ENCODE data around the gene GRM4.
"Not testable (repeated sequence)": the region's sequence is repeated elsewhere in the genome, so short reads cannot be mapped to it uniquely, and the experiment has no call there.

Gene GRM4

GRCh38 chr6:34050691-34051090 is 95.2 kb downstream of the GRM4 start:
- DNase-seq (ENCODE audit: insufficient read length, low spot score) = no peak
- no peak for FAIRE-seq

- FAIRE-seq (peak; percentile 4), DNase-seq (ENCODE audit: insufficient read length, low spot score) (no peak)
Measured at GRCh38 chr6:34049395-34050342, 96.2 kb downstream of the GRM4 start.

- FAIRE-seq = no peak
- DNase-seq (ENCODE audit: insufficient read length, low spot score) = no peak
Measured at GRCh38 chr6:34047913-34048867, 97.7 kb downstream of the GRM4 start.

GRCh38 chr6:34046617-34047016 is 99.3 kb downstream of the GRM4 start:
- peak; percentile 31 for FAIRE-seq
- DNase-seq (ENCODE audit: insufficient read length, low spot score) = no peak

GRCh38 chr6:34045771-34046170 is 100.1 kb downstream of the GRM4 start:
- FAIRE-seq = no peak
- no peak for DNase-seq (ENCODE audit: insufficient read length, low spot score)

- DNase-seq (ENCODE audit: insufficient read length, low spot score) (no peak), FAIRE-seq (no peak)
Measured at GRCh38 chr6:34044945-34045595, 100.8 kb downstream of the GRM4 start.

- FAIRE-seq (no peak), DNase-seq (ENCODE audit: insufficient read length, low spot score) (no peak)
Measured at GRCh38 chr6:34043359-34043758, 102.5 kb downstream of the GRM4 start.

- DNase-seq (ENCODE audit: insufficient read length, low spot score); FAIRE-seq: not testable (repeated sequence)
Measured at GRCh38 chr6:34041998-34042397, 103.9 kb downstream of the GRM4 start.

- no peak for DNase-seq (ENCODE audit: insufficient read length, low spot score)
- no peak for FAIRE-seq
Measured at GRCh38 chr6:34041385-34041784, 104.5 kb downstream of the GRM4 start.

- FAIRE-seq (no peak), DNase-seq (ENCODE audit: insufficient read length, low spot score) (no peak)
Measured at GRCh38 chr6:34039943-34040342, 105.9 kb downstream of the GRM4 start.

GRCh38 chr6:34037151-34037550 is 108.7 kb downstream of the GRM4 start:
- no peak for DNase-seq (ENCODE audit: insufficient read length, low spot score)
- no peak for FAIRE-seq

- DNase-seq (ENCODE audit: insufficient read length, low spot score) (no peak), FAIRE-seq (no peak)
Measured at GRCh38 chr6:34036357-34037069, 109.4 kb downstream of the GRM4 start.

- FAIRE-seq (no peak), DNase-seq (ENCODE audit: insufficient read length, low spot score) (no peak)
Measured at GRCh38 chr6:34035704-34036356, 110.1 kb downstream of the GRM4 start.

GRCh38 chr6:34035161-34035560 is 110.7 kb downstream of the GRM4 start:
- DNase-seq (ENCODE audit: insufficient read length, low spot score) (no peak), FAIRE-seq (no peak)

GRCh38 chr6:34032856-34033255 is 113.0 kb downstream of the GRM4 start:
- DNase-seq (ENCODE audit: insufficient read length, low spot score) = no peak
- no peak for FAIRE-seq

GRCh38 chr6:34031625-34032383 is 114.1 kb downstream of the GRM4 start:
- FAIRE-seq = peak; percentile 86

GRCh38 chr6:34030831-34031624 is 114.9 kb downstream of the GRM4 start:
- DNase-seq (ENCODE audit: insufficient read length, low spot score) (no peak), FAIRE-seq (no peak)

More at GRCh38 chr6:34031625-34032383, 114.1 kb downstream of the GRM4 start:
- DNase-seq (ENCODE audit: insufficient read length, low spot score) = no peak

All from HTR-8/SVneo (cell line).